Adrenal gland (tissue), 5 donors: ENCODE results near the gene INKA1.

Experiments
- CTCF ChIP-seq, 6 experiments: fragments of 450-650 bp in 4 of 6; fragments of 200-600 bp in 2 of 6; sonication (generic) in 1 of 6; IDR thresholded peaks; 1 replicate in 5 of 6; 2 replicates in 1 of 6; pipeline versions ENCODE4 v1.5.1 to v1.8.0; 2016 to 2021; ENCODE audit warnings: antibody characterized with exemption in 6 of 6, mild to moderate bottlenecking in 2 of 6, moderate library complexity in 1 of 6
- POLR2A ChIP-seq, 2 donors: fragments of 450-650 bp; IDR thresholded peaks; one replicate each; pipeline ENCODE4 v1.6.1; 2017; ENCODE audit warnings: antibody characterized with exemption in 2 of 2, mild to moderate bottlenecking in 2 of 2, moderate library complexity in 1 of 2
- donor health status: DM: no; HTN: no; CAD: no.

GRCh38 chr3:49779358-49780079 lies 23.5 kb upstream of the INKA1 start:
- no peak for TF ChIP-seq CTCF (IDR thresholded peaks at IDR 0.05)
- no peak for TF ChIP-seq POLR2A (IDR thresholded peaks at IDR 0.05)
